HG03095 (cell line): ENCODE data around the gene FXYD7.

Source experiments
- ATAC-seq: cut with Tn5 transposase; IDR thresholded peaks from one replicate; pipeline ENCODE4 v1.9.1; 2021; ENCODE audit warnings: moderate library complexity; ENCODE audit not compliant: unreplicated experiment

FXYD7 gene

DNA sequence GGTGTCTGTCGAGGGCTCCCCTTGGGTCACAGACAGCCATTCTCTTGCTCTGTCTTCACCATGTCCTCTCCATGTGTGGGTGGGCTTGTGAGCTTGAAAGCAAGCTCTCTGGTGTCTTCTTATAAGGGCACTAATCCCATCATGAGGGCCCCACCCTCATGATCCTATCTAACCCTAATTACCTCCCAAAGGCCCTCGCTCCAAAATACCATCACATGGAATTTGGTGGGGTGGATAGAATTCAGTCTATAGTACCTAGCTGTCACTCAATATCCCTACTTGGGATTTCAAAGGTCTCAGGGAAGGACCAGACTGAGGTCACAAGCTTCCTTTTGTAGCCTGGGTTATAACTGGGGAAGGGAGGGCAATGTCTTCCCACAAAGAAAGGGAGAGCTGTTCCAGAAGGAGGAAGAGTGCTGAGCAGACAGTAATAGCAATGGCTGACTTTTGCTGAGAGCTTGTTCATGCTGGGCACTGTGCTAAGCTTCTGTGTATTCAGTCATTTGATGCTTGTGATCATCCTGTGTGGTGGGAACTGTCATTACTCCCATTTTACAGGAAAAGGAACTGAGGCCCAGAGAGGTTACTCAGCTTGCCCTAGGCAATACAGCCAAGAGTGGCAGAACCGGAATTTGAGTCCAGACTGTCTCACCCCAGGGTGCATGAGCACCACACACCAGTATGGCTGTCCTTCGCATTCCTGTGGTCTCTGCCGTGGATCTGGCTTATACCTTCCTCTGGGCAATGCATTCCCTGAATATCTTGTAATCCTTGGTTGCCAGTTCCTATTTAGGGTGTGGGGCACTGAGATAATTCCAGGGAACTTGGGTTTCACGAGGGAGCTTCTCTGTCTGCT lies 19.6 kb downstream of the FXYD7 start:
- ATAC-seq: no peak

- no peak for ATAC-seq
Observed at GRCh38 chr19:35164418-35164817, 21.4 kb downstream of the FXYD7 start.

- no peak for ATAC-seq
Observed at GRCh38 chr19:35165200-35166058, 22.4 kb downstream of the FXYD7 start.

- no peak for ATAC-seq
Observed at GRCh38 chr19:35166100-35167063, 23.3 kb downstream of the FXYD7 start.

- no peak for ATAC-seq
Observed at GRCh38 chr19:35167251-35168119, 24.4 kb downstream of the FXYD7 start.

DNA sequence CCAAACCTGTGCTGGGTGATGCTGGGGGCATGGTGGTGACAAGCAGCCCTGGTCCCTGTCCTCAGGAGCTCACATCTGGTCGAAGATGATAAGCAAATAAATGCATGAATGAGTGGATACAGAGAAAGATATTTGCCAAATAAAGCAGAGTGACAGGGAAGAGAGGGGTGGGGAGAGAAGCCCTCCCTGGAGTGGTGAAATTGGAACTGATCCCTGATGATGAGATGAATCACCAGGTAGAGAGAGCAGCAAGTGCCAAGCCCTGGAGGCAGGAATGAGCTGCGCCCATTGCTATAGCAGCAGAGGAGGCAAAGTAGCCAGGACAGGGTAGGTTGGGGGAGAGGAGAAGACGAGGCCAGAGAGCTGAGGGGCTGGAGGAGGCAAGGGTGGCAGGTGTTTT lies 25.1 kb downstream of the FXYD7 start:
- ATAC-seq: no peak

- ATAC-seq: no peak
Observed at GRCh38 chr19:35169221-35169995, 26.4 kb downstream of the FXYD7 start.

- ATAC-seq: no peak
Observed at GRCh38 chr19:35170359-35171061, 27.5 kb downstream of the FXYD7 start.

- no peak for ATAC-seq
Observed at GRCh38 chr19:35171730-35172129, 28.7 kb downstream of the FXYD7 start.

- ATAC-seq: no peak
Observed at GRCh38 chr19:35174226-35174625, 31.2 kb downstream of the FXYD7 start.

DNA sequence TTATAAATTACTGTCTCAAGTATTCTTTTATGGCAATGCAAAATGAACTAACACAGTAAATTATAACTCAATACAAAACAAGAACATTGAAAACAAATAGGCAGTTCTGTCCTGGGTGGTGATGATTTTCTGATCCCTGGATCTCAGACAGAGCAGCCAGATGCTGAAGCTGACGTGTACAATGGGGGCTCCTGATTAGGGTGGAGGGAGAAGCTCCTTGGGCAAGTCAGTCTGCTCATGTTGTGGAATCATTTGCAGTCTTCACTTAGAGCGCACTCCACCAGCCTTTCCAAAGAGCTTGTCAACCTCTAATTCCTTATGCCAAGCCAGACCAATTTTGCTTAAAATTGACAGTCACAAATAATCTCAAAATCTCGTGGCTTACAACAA lies 33.1 kb downstream of the FXYD7 start:
- ATAC-seq: no peak

DNA sequence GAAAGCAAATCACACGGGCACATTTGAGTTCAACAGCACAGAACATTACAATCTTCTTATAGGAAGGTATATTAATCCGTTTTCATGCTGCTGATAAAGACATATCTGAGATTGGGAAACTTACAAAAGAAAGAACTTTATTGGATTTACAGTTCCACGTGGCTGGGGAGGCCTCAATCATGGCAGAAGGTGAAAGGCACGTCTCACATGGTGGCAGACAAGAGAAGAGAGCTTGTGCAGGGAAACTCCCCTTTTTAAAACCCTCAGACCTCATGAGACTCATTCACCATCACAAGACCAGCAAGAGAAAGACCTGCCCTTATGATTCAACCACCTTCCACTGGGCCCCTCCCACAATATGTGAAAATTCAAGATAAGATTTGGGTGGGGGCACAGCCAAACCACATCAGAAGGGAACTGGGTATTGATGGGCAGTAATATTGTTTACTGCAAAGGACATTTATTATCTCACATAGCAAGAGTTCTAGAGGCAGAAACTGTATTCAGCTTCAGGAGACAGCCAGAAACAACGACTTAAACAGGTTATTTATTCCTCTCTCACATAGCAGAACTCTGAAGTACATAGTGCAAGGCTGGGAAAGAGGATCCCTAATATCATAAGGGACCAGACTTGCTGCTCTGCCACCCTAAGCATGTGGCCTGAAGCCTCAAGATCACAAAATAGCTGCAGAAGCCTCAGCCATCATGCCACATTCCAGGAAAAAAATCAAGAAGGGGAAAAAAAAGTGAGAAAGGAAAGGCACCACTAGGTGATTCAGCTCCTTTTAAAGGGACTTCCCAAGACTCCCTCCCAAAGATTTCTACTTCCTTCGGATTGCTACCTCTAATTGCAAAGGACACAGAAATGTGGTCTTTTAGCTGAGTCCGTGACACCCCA lies 34.6 kb downstream of the FXYD7 start:
- ATAC-seq: no peak

DNA sequence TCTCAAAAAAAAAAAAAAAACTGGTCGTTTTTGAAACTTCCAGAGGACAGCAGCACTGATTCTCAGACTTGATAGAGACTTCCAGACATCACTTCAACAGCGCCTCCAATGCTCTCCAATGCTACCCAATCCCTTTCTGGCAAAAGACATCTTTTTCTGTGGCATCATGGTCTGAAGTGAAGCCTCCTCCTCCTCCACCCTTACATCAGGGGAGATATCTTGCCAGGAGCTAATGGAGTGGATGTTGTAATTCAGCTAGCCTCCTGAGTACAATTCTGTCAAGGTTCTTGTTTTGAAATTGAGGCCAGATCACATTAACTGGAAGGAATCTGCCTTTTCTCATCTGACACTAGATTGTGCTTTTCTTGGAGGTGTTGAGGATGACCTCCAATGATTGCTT lies 35.6 kb downstream of the FXYD7 start:
- no peak for ATAC-seq

DNA sequence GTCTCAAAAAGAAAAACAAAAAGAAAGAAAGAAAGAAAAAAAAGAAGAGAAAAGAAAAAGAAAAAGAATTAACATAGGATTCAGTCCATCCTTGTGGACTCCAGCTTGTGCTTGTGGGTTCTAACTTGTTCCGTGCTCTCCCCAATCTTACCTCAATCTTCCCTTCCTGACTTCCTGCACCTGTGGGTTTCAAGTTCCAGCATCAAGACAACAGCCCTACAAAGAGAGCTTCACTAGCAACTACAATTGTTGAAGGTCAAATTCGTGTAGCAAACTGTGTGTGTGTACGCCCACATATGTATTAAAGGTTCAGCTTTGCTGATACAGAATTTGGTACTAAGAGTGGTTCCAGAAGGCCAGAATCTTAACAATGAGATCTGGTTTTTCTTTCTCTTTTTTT lies 36.8 kb downstream of the FXYD7 start:
- no peak for ATAC-seq

GRCh38 chr19:35181387-35181786 lies 38.3 kb downstream of the FXYD7 start:
- ATAC-seq: no peak

DNA sequence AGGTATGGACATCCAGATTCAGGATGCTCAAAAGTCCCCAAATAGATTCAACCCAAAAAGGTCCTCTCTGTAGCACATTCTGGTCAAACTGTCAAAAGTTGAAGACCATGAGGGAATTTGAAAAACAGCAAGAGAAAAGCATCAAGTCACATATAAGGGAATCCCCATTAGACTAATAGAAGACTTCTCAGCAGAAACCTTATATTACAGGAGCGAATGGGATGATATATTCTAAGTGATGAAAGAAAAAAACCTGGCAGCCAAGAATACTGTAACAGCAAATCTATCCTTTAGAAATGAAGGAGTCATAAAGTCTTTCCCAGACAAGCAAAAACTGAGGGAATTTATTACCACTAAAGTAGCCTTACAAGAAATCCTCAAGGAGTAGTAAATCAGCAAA lies 41.2 kb downstream of the FXYD7 start:
- ATAC-seq: no peak

DNA sequence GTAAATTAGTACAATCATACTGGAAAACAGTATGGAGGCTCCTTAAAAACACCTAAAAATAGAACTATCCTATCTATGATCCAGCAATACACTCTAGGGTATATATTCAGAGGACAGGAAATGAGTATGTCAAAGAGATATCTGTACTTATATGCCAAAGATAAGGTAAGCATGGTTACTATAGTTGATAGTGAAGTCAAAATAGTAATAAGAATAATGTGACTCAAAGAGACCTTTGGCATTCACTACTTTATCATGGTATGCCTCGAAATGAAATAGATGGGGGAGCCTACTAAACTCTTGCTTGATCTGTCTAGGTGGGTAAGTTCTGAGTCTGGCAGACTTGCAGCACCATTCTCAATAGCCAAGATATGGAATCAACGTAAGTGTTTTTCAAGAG lies 41.8 kb downstream of the FXYD7 start:
- no peak for ATAC-seq
